GM19324 (cell line): ENCODE results near the gene GDF9.

Source experiments
- ATAC-seq: cut with Tn5 transposase; IDR thresholded peaks from one replicate; pipeline ENCODE4 v1.9.1; 2021; ENCODE audit warnings: mild to moderate bottlenecking, moderate library complexity; ENCODE audit not compliant: unreplicated experiment, low FRiP score

GDF9 gene

DNA sequence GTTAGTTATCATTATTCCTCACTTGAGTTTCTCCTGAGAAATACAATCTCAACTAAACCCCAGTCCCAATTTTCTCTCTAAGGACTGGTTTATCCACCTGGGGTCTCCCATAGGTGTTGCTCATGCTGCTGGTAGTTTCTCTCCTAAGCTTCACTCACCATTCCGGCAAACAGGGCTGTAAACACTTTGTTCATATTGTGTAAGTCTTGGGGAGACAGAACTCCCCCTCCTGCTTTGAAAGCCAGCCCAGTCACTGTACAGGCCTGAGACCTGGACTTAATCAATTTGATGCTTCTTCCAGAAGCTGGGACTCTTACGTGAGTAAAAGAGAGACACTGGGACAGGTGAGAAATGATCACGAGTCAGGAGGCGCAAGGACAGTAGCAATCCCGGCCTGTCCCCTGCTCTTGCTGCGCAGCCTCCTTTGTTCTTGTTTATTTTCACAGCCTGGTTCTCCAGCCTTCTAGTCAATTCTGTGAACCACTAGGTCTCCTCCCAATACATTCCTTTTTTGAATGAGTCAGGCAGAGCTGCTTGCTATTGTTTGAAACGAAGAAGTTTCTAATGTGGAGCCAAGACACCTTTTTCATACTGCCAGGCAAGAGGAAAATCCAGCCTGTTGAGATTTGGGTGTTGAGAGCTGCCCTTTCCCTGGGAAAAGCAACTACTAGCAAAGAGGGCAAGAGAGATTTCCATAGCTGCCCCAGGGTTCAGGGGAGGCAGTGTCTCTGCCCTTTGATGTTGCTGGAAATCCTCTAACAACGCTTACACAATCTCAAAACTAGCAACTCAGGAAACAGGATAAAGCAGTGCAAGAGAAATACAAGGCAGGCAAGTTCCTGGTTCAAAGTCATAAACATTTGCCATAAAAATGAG, 26.6 kb downstream of the GDF9 start:
- no peak for ATAC-seq

DNA sequence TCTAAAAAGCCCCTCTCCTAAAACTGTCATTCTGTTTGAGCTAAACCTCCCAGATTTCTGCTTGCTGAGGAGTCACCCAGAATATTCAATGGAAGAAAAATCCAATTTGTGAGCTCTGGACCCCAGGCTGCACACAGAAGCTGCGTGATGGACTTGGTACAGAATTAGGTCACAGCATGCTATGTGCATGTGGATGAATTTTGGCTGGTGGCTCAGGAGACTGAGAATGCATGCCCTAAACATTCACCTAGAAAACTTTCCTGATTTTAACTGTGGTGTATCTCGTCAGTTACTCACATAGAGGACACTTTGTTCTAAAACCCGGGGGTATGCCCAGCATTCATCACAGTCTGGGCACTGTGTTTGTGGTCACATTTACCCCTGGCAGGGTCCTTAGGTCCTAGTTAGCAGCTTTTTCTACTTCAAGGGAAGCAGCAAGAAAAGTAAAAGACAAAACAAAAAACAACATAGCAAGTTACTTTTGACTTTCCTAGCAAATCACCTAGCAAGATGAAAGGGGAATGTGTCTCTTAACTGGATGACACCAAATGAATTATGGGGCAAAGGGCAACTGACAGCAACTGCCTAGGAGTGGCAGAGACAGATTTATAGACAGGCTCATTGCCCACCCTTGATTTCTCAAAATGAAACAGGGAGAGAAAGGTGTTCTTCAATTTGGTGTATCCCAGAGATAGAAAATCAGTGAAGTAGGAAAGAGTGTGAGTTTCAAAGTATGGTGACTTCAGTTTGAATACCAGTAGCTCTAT, 27.6 kb downstream of the GDF9 start:
- no peak for ATAC-seq

DNA sequence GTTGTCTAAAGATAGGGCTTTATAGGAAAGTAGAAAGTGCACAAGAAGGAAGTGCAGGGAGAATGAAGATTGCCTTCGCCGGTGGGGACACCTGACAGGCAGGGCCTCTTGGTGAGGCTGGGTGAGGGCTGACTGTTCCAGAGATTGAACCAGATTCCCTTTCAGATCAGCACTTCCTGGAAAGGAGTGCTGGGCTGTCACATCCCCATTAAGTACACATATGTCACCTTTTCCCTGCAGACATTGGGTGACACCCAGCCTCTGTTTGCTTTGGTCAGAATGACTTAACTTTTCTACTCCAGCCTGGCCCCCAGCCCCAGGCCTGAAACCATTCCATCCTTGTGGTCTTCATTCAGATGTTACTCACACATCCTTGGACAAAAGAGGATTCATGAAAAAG, 28.4 kb downstream of the GDF9 start:
- no peak for ATAC-seq

DNA sequence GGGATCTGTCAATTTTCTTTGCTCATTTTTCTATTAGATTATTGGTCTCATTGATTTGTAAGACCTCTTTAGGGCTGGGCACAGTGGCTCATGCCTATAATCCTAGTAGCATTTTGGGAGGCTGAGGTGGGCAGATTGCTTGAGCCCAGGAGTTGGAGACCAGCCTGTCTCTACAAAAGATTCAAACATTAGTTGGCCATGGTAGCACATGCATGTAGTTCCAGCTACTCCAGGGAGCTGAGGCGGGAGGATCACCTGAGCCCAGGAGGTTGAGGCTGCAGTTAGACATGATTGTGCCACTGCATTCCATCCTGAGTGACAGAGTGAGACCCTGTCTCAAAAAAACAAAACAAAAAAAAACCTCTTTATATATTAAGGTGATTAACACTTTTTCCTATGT, 29.4 kb downstream of the GDF9 start:
- ATAC-seq: no peak

DNA sequence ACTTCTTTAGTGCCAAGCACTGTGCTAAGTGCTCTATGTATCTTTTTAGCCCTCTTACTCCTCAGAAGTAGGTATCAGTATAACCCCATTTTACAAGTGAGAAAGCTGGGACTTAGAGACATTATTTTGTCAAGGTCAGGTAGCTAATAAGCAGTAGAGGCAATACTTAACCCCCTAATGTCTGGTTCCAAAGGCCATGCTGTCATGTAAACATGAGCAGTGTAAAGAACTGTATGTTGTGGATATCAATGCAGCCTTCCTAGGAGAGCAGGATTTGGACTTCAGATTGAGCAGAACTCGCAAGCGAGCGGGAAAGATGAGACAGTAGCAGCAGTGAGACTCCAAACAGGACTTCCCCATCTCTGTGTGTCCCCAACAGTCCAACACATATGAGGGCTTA, 32.2 kb downstream of the GDF9 start:
- no peak for ATAC-seq

DNA sequence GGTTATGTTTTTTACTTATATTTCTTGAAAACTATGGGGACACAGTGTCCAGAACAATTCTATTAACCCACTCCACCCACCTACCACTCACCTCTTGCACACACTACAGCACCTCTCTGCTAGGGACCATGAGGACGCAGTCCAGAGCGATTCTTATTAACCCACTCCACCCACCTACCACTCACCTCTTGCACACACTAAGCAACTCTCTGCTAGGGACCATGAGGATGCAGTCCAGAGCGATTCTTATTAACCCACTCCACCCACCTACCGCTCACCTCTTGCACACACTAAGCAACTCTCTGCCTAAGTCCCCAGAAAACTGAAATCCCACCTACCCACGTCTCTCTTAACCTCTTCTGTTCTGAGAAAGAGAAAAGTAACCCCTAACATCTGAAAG, 33.7 kb downstream of the GDF9 start:
- no peak for ATAC-seq

DNA sequence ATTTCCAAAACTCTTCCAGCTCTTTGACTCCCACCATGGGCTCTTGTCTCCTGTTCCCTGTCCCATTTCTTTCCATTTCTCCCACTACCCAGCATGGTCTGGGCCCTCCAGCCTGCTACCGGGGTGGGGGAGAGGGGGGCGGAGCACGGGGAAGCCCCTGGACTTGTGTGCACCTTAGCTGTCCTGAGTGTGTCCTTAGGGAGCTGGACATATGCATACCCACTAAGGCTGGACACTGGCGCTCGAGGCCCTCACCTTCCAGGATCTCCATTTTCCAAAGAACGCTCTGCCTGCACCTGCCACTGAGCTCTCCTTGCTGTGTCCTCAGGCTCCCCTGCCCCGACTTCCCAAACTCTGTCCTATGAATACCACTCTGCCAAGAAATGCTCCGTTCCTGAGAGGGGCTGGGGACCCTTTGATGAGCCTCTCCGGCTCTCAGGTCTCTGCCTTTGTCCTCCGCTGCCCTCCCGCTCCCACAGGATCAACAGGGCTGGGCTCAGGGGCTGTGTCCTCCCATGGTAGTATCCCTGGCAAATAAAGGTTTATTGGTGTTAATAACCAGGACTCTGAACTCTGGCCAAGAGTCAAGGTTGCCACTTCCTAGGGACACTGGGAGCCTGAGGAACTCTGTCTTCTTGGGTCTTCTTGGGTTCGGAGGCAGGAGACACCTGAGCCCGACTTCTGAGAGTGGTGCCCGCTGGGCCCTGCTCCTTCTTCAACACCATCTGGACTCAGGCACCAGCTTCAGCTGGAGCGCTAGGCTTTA, 35.0 kb downstream of the GDF9 start:
- ATAC-seq: no peak

DNA sequence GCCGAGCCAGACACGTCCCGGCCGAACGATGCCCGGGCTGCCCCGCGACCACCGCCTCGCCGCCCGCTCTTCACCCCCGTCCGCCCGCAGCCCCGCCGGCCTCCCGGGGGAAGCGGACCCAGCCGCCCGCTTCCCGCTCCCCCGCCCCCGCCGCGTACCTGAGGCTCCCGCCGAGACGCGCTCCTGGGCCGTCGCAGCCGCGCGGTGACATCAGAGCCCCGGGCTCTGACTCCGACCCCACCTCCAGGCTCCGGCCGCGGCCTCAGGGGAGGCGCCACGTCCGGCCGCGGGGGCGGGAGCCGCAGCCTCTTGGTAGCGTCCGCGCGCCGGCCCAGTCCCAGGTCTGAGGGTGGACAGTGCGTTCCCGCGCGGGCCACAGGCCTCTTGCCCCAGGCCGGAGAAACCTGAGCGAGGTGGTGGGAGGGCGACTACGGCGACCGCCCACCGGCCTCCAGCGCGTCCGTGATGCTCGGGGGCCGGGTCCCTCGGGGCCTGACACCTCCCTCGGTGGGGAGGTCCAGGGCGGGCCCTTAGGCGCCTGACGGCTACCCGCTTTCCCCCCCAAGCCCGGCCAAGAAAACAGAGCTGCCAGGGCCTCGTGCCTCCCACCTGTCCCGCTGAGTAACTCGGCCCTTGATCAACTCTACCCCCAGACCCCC, 35.7 kb downstream of the GDF9 start, which contains the start of gene SHROOM1:
Gene SHROOM1 (minus strand): TSS at position 212 of the 659 bp plus-strand sequence. CDS start 4,507 bp downstream, outside the sequence.
- peak; percentile 57 for ATAC-seq

DNA sequence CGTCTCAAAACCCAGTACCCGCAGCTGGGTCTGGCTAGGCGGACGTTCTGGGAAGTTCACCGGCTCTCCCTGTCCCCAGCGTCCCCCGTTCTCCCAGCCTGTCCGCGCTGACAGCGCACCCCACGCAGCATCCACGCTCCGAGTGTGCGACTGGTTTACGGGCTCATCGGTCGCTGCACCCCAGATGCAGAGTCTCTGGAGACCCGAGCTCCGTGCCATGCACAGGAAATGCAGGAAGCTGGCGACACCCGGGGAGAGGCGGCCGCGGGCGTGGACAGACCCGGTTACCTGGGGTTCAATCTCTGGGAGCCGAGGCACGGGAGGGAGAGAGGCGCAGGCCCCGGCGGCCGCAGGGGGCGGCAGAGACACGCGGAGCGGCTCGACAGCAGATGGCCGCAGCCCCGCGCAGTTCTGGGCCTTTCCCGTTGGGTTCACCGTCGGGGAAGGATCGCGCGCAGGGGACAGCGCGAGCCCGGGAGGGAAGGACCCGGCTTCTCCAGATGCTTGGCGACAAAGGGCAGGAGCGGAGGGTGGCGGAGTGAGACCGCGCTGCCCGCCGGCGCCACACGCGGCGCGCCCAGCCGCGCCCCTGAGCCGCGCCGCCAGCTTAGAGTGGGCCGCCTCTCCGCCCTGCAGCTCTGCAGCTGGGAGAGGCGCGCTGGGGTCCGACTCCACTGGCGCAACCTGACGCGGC, 36.4 kb downstream of the GDF9 start:
- peak; percentile 82 for ATAC-seq

DNA sequence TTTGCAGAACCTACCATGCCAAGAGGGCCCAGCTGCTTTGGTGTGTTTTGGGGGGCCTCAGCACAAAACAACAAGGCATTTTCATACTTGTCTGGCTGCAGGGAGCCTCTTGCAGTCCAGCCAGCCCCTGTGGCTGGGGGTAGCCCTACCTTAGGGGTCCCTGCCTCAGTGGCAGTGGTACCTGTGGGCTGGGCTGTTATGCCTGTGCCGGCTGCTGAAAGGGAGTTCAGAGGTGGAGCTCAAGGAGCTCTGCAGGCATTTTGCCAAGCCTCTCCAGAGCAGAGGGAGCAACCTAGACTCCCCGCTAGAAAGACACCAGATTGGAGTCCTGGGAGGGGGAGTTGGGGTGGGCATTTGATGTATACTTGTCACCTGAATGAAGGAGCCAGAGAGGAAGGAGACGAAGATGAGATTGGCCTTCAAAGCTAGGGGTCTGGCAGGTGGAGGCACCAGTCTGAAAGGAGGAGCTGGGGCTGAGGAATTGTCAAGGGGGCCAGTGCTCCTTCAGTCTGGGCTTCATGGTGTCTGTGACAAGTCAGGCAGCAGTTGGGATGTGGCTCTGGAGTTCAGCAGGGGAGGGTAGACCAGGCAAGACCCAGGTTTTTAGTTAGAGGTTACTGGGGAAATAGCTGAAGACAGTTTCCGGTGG, 37.3 kb downstream of the GDF9 start:
- ATAC-seq: no peak

DNA sequence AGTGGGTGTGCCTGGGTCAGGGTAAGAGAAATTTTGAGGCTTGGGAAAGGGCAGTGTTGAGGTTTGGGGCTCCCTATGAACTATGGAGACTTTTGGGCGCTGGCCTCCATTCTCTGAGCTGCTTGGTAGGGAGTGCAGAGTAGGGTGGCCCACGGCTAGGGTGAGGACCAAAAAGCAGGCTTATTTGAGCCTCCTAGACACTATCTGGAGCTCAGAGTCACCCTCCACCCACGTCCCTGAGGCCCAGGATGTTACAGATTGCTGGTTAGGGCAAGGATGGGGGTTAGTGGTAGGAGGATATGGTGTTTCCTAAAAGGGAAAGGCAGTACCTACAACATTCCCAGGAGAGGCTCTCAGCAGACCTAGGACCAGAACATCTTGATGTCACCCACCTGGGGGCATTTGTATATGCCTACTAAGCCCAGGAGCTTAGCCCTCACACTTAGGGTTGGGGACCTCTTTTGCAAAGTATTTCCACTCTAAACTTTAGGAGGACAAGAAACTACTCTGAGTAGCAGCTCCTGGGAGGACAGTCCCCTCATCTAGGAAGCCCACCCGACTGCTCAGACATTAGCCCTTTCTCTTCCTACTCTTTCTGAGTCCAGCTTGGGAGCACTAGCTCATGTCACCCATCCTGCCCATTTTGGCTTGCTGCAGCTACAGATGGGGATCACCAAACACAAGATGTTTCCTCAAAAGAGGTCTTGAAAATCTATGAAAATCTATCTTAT, 38.2 kb downstream of the GDF9 start:
- no peak for ATAC-seq

DNA sequence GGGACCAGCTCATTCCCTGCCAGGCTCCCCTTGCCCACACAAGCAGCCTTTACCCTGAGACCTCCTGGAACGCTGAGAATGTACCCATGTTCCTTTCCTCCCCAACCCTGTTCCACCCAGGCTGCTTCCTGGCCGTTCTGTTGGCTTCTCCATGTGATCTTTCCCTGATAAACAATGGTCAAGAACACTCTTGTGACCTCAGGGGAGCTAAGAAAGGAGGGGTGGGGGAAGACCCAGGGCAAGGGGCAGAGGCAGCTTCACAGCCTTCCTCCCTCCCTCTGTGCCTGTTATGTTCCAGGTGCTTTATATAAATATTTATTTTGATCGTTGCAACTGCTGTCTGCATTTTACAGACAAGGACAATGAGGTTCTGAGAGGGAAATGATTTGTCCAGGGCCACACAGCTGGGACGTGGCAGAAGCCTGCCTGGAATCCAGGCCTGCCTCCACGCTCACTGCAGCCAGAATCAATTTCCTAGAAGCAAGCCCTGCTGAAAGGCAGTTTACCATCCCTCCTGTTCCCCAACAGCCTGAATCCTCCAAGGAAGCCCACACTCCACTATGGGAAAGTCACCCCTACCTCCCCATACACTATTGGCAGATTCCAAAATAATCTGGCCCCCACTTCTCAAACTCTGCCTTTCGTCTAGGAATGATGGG, 39.7 kb downstream of the GDF9 start:
- no peak for ATAC-seq

DNA sequence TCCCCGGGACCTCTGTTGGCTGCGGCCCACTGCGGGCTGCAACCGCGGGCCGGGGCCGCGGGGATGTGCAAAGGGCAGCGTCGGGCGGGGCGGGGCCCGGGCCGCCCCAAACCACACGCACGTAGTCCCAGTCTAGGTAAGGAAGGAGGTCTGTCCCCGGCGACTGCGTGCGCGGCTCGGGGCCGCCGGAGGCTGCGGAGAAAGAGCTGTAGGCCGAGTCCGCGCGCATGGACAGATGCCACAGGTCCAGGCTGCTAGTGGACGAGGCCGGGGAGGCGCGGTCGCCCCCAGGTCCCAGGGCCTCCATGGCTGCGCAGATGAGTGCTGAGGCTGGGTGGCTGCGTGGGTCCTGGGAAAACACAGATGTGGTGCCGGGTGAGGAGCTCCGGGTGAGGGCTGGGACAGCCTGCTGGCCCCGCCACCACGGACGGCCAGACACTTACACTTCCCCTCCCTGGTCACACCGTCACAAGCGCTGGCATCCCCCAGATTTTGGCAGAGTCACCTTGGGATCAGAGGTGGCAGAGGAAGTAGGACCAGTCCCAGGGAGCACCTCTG, 40.4 kb downstream of the GDF9 start:
- ATAC-seq: no peak

DNA sequence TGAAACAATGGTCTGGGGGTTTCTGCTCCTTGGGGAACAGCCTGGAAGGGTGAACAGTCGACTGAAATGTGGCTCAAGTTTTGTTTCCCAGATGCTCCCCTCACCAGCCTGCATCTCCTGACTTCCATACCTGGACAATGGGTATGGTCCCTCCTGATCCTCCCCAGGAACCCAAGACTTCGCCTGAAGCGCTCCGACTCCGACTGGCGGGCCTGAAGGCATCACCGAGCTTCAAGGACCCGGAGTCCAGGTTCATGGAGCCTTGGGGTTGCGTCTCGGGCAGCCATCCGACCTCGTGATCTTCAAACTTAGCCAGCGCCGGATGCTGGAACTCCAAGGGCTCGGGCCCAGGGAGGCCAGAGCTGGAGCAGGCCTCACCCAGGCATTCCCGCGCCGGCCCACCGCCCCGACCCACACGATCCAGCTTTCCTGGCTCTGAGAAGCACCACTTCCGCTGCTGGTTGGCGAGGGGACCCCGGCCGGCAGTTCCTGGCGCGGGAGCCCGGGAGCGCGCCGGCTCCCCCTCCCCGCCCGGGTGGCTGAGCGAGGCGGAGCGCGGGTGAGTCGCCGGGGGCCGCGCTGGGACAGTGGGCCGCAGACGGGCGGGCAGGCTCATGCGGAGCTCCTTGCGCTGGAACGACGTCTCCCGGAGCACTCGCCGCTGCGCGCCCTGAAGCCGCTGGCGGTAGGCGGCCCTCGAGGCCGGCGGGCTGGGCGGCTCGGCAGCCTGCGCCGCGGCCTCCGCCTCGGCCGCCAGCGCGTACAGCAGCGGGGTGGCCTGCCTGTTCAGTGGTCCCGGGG, 41.0 kb downstream of the GDF9 start:
- no peak for ATAC-seq

DNA sequence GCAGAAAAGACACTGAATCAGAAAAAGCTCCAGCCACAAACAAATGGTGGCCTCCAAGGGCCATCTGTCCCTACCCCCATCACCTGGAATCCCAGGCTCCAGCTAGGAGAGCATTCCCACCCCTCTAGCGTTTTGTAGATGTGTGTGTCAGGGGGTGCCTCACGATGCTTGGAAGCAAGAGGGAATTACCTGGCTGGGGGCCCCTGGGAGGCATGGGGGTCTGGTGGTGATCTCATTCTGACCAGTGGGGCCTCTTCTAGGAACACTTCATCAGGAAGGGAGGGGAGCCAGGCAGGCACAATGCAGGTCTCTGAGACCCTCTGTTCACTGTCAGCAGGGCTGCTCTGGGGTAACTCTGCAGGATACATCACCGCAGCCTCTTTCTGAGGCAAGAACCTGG, 41.8 kb downstream of the GDF9 start:
- no peak for ATAC-seq

DNA sequence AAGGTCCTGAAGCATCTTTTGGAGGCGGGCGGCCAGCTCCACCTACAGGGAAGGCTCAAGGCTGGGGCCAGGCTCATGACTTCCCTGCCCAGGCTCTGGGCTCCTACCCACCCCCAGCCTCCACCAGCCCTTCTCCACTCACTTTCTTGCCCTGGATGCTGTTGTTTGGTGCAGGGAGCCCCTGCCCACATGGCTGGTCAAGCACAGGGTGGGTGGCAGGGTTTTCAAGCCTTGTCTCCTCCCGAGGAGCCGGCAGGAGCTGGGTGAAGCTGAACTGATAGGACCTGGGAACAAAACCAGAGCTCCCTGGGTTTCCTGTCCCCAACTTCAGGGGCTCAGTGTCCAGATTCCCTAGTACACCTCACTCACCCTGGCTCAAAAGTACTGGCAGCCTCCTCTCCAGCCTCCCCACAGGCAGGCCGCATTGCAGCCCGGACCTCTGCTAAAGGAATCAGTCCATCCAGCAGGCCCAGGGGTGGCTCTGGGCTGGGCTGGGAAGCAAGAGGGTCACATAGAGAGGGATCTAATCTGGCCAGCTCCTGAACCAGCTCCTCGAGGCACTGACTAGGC, 42.7 kb downstream of the GDF9 start:
- ATAC-seq: no peak
